Occipital lobe (tissue), 2 donors: ENCODE measurements around the gene POU3F2. TPM values are rescaled to one million over a fixed set of nuclear protein-coding genes. Genes with fewer than 3 reads are reported as not detected.

ENCODE experiments used
- DNase-seq: peaks from one replicate; lab custom pipeline; 2025; lab: John Stamatoyannopoulos, UW
- total RNA-seq: library from RNA; depleted of rRNA; stranded (reverse); fragments of >200 nt; gene quantifications from one replicate; pipeline ENCODE4 v1.2.3, GENCODE V29; 2014

POU3F2 gene
- 194 TPM for total RNA-seq

DNA sequence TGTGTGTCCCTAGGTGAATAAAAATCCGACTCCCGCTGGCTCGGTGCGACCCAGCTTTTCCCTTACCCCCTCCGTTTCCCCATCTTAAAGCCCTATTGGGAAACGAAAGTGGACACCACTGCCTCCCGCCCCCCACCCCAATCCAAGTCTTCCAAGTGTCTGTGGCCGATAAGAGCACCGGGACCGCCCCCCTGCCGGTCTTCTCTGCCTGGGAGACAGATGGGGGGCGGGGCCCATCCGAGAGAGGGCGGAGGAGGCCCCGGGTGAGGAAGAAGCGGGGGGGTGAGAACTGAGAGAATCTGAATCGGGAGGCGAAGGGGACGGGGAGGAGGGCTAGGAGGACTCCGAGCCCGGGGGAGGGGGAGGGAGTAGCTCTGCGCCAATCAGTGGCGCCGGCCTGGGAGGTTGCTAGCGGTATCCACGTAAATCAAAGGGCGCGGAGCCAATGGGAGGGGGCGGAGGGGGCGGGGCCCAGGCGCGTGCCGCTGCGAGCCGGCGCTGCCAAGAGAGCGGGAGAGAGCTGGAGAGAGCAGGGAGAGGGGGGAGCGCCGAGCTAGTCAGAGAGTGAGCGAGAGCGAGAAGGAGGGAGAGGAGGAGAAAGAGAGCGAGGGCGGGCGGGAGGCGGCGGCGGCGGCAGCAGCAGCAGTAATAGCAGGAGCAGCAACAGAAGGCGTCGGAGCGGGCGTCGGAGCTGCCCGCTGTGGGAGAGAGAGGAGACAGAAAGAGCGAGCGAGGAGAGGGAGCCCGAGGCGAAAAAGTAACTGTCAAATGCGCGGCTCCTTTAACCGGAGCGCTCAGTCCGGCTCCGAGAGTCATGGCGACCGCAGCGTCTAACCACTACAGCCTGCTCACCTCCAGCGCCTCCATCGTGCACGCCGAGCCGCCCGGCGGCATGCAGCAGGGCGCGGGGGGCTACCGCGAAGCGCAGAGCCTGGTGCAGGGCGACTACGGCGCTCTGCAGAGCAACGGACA lies at the start of gene POU3F2:
POU3F2 (plus strand) TSS at position 515 of the 972 bp plus-strand sequence; CDS start at position 815, 300 bp downstream.
- DNase-seq: peak; percentile 96

DNA sequence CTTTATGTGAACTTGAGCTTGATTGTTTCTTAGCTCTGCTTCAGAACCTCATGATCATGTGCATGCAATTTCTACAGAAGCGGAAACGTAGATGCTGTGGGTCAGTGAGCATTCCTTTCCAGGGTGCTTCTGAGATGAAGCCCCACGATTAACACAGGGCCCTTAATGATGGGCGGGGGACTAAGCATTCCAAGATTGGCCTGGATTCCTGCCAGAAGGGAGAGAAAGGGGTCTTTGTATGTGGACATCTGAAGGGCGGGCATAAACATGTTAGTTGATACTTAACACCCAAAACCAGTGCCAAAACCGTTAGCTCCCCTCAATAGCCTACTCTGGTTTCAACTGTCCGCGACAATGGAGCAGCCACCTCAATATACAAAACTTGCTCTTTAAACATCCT lies 46.9 kb upstream of the POU3F2 start:
- no peak for DNase-seq

DNA sequence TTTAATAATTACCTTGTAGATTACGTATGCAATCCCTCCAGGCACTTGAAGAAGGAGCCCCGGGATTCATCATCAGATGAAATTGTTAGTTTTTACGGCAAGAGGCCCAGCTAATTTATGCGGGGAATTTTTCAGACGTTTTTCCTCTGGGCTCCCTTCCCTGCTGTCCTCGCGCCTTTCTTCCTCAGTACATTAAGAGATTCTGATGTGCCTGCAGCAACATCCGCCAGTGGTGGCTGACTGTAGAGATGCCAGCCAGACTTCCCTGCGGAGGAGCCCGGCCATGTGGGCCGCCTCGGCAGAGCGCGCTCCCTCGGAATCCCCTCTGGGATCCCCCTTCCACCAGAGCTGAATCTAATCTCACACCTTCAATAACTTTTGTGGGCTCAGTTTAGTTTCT lies 46.4 kb upstream of the POU3F2 start:
- DNase-seq: peak; percentile 10

DNA sequence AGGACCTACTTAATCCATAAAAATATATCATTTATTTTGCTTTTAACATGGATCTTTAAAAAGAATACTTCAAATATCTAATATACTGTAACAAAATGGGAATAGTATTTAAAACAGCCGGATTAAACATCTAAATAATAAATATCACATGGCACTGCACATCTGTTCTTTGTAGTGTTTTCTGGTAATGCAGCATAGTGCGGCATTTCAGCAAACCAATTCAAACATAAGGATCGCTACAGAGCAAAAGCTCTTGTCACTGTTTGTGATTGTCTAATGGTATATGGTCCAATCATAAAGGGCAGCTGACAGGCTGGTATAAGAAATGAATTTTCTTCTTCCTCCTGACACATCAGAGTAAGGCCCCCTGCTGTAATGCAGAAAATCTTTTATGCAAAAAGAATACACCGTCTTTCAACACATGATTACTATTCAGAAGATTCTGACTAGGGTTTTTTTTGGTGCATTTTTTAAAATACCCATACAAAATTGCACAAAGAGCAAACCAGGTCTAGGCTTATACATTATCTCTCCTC lies 40.0 kb upstream of the POU3F2 start:
- no peak for DNase-seq

DNA sequence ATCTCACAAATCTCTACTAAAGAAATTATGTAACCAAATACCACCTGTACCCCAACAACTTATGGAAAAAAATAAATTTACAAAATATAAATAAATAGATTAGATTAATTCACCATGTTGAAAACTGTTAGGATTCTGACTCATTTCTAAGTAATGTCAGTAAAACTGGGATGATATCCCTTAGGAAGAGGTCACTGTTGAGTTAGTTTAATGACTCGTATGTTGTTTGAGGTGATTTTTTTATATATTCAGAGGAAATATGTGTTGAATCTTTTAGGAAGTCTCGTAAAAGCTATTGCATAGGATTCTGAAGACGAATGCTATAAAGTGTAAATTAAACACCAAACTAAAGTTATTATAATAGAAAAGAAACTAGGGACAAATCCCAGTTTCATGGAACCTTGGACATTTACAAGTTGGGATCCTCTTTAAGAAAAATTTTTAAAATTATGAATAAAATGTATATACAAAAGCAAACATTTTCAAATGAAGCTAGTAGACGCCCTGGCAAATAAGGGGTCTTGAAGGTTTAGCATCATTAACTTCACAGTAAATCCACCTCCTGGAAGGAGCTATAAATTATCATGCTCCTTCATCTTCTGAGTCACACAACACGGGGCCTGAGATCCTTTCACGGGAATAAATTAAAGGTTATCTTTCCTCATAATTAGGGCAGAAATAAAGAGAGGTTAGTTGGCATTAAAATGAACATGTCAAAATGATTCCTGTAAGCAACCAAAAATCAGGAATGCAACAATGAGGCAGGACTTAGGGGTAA lies 37.0 kb upstream of the POU3F2 start:
- DNase-seq: no peak

DNA sequence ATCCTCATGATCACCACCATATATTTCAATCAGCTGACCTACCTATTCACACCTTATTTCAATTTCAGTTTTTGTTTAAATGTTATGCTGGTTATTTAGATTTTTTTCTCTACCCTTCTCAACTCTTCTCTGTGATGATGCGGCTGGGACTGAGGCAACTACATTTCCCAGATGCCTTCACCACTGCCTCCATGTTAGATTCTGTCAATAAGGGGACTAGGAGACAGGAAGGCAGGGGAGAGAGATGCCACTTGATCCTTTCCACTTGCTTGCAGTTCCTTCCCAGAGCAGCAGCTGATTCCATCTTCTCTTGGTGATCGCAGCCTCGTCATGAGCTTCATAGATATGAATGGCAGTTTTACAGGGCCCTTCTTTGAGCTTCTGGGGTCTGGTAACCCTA lies 33.5 kb upstream of the POU3F2 start:
- no peak for DNase-seq

DNA sequence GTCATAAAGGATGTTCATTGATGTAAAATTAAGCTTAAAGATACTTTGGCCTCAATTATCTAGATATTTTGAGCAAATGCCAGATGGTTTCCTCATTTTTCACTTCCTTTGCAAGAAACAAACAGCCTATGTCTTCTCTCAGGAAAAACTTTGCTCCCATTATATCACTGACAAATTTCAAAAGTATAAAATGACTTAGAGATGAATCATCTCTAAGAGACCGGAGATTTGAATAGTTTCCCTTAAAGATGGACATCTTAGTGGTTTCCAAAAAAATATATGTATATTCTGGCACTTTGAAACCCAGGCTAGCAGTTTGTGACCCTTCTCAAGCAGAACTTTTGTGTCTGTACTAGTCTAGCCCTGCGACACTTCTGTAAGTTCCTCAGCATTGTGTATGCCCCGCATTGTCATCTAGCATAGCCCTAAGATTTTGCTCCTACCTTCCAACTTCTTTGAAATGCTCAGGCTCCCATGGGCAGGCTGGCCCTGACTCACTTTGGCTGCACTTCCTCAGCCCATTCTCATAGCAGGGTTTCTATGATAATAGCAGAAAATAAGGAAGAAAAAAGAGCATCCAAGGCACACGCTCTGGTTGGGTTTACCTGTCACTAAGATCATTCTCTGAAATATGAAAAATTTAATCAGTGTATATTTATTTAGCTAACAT lies 25.7 kb upstream of the POU3F2 start:
- no peak for DNase-seq

DNA sequence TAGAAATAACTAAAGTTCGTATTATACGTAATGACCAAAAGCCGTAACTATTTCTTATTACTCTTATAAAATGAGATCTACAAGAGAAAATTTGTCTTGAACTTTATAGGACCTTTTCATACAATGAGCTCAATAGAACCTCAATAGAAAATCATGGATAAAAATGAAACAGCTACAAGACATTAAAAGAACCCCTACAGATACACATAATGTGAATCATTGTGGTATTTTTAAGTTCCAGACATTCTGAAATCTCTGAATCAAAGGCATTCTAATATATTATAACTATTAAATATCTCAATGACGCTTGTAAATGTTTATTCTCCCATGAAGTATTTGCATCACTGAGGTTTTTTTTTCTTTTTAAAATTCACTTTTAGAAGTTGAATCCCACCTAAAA lies 22.2 kb upstream of the POU3F2 start:
- no peak for DNase-seq

DNA sequence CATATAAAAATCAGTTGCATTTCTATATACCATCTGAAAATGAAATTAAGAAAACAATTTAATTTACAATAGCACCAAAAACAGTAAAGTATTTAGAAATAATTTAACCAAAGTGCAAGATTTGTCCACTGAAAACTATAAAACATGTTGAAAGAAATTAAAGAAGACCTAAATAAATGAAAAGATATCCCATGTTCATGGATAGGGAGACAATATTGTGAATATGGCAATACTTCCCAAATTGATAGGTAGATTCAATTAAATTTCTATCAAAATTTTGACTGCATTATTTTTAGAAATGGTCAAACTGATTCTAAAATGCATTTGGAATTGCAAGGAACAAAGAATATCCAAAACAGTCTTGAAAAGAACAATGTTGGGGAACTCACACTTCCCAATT lies 17.6 kb upstream of the POU3F2 start:
- no peak for DNase-seq

DNA sequence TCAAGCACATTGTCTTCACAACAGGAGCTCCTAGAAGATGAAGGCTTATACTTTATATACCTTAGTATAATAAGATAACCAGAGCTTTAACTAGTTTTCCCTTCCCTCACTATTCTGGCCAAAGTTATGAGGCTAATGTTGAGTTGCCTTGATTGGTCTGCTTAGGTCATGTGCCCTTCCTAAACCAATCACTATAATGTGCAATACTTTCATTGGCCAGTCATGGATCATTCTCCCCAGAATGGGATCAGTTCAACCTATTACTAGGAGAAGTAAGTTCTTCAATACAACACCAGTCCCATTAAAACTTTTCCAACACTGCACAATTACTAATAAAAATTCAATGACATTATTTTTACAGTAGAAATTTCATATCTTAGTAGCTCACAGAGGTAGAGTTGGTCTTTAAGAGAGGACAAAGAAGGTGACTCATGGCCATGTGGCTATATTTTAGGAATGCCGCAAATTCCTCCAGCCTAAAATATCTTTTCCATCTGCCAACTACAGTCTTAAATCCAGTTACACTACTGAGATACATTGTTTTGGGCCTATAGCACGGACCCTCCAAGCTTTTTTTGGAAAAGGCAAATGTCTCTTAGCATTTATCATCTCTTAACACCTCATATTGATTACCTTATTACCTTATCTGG lies 12.5 kb upstream of the POU3F2 start:
- DNase-seq: no peak

DNA sequence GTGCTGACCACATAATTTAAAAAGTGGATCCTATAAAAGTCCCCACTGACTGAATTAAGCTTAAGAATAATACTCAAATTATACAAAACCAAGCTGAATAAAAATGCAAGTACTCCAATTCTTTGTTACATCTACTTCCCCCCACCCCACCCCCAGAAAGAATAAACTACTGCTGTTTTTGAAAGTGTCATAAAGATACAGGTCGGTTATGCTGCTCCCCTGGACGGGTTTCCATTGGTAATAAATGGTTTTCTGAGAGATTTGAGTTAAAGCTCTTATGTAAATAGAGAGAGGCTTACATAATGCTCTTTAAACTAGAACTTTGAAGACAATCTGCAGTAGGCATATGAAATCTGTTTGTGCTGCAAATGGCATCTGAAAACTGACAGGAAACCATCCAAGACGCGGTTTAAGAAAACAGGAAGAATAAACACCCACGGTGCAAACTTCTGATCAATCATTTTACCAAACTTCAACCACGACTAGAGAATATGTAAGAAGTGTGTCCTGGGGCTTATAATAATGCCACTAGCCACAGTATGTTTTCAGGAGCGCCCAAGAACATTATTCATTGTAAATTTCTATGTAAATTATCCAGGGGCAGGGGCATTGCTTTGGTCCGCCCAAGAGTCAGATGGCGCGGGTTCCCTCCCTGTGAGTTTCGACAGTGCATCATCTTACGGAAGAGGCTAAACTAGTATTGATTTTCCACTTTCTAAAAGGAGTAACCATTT lies 10.8 kb upstream of the POU3F2 start:
- no peak for DNase-seq

DNA sequence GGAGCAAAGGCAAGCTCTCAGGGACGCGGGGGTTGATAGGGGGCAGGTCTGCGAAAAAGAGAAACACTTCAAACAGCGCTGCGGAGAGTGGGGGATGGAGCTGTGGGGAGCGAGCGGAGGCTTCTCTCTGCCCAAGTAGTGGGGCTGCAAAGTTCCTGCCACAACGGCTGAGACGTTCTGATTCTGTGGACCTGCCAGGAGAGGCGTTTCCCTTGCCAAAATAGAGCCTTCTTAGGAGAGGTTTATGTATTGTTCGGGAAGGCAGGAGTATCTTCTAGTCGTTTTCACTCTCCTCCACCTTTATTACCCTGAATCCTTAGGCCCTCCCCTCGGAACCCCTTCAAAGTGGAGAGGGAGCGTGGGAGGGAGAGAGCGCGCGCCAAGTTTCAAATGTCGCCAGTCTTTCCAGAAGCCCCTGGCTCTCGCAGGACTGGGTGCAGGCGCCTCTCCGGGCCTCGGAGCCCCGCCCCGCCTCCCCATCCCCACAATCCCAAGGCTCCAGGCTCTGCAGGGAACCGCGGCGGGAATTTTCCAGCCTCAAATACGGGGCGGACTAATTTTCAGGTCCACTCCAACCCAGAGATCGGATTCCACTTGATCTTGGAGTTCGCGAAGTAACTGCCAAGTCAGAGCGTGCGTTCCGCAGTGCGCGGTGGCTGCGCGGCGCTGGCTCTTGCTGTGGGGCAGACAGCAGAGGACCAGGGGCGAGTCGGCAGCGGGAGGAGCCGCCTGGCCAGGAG lies 10.0 kb upstream of the POU3F2 start:
- peak; percentile 26 for DNase-seq

DNA sequence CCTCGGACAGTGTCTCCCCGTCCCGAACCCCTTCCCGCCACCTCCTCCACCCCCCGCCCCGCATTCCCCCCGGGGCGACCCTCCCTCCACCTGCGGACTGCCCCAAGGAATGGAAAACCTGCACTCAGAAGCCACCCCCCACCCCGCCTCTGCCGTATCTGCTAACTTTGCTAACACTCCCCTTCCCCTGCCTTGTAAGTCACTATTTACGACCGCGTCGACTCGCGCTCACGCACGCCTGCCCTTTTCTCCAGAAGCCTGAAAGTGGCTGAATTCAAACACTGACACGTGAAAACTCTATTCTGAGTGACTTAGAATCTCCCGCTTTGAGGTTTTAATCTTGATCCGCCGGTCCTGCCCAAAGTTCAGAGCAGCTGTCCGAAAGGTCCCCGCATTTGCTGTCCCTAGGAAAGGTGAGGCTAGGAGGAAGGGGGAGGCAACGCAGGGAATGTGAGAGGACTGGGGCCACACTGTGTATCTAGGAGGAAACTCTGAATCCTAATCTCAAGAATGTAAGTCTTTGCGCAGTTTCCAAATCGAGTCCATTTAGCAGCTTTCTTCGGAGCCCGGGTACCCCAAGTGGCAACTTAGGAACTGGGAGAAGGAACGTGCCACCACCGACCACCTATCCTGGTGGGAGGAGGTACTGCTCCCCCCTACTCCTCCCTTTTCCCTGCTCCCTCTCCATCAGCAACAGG lies 9.3 kb upstream of the POU3F2 start:
- DNase-seq: no peak

DNA sequence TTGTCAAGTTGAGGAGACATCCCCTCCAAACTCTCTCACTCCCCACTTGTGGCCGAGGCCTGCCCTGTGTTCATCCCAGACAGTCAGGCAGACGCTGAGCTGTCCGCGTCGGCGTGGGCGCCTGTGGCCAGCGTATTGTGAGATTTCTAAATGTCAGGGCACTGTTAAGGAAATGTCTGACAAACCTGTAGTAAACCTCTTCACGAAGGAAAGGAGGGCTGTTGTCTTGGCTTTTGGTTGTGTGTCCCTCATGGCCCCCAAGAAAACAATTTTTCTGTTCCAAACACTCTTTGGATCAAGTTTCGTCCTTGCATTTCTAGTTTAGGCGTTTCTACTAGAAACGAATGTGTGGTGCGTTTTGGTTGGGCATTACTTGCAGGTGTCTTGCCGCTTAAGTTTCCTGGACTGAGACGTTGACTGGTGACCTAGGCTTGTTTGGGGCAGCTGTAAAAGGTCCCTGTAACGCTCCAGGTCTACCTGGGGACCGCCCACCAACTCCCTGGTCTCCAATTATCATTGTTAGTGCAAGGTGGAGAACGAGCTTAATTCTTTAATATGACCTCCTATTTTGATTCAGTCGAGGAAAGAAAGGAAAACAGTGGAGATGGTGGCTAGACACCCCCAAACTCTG lies 8.7 kb upstream of the POU3F2 start:
- no peak for DNase-seq

DNA sequence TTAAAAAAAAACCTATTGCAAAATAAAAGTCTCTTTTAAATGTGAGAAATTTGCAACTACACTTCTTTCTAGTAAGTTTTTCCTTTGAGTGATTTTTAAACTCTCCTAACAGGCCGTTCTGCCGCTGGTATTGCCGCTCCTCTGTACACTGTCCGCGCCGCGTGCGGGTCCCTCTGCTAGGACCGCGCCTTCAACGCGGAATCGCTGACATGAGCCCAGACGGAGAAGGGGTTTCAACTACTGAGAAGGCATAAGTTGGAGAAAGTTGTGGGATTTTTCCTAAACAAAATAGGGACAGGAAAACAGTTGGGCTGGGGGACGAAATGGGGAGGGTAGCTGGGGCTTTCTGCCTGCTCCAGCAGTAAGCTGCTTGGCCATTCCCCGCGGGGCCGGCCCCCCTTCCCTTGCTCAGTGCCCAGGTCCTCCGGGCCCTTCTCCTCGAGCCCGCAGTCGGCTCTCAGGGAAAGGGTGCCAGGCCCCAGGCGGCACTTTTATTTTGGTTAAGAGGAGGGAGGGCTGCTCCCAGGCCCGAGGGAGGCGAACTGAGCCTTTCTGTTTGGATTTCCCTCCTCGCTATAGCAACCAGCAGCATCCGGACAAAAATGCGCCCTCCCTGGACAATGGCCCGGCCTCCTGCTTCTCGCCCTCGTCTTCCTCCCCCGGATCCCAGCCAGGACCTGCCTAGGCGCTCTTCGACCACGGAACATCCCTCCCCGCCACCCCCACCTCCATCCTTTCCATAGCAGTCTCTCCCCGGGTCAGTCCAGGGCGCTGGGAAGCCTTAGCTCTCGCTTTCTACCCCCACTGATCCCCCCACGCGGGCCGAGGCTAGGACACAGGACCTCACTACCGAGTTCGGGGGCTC lies 6.8 kb upstream of the POU3F2 start:
- peak; percentile 53 for DNase-seq

DNA sequence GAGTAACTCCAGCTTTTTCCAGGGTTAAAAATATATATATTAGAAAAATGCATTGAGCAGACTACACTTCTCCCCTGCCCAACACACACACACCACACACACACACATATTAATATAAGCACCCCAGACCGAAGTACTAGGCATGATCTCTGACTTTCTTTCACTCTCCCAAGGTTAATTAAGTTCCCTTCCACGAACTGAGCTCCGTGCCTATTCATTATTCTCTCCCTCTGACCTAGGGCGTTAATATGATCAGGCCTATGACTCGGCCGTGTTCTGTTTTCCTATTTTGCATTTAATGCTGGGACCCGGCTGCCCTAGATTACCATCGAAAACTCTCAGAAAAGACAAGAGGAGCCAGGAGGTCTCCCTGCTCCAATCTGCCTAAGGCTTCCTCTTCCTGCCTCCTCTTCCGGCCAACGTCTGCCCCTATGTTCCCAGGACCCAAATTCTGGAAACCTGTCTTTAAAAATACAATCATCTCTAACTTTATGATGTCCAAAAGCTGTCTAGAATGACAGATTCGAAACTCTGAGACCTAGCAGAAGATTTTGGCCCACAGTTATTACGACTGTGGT lies 6.1 kb upstream of the POU3F2 start:
- no peak for DNase-seq

DNA sequence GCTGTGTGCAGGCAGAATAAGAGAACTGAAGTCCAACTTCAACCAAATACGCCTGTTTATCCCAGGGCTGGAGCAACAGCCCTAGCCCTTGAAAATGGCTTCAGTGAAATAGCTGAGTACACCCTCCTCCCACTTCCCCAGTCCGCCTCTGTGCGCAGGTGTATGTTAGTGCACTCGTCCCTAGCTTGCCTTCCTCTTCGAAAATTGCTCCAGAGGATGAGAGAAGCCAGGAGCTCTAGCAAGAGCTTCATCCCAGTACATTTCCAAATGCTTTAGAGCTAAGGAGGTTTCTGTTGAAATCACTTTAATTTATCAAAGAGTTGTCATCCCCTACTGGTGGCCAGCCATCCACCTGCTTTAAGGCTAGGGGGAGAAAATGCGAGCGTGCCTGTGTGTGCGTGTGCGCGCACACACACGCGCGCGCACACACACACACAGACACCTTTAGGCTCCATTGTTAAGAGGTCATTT lies 5.4 kb upstream of the POU3F2 start:
- DNase-seq: no peak
